ENCODE results near the gene NRSN2. TPM values are rescaled to one million over a fixed set of nuclear protein-coding genes. Genes with fewer than 3 reads are reported as not detected.

NRSN2 gene
- total and polyA plus RNA-seq, 2 donors (not counting 3 experiments of a cell fraction or from before 2014, with no cell fraction given): 36.9 to 64.1 TPM

GRCh38 chr20:364905-365794 lies 18.2 kb downstream of the NRSN2 start:
- ChIA-PET POLR2A (no interaction called here), CTCF (interaction anchor here (1.1 kb wide), 1 partner anchor 12 kb away, joined by 3 read pairs; no protein-coding TSS in a partner anchor)
- DNase-seq (ENCODE audit: low read depth, low spot score) (no peak), FAIRE-seq (peak; percentile 75)
- Histone ChIP-seq H3K4me3 (replicated peaks in 1 of 3; ENCODE audit: insufficient read depth in 1 of 3, low read depth in 1 of 3, low read length in 3 of 3) (no peak overlapping the region), H2AFZ (ENCODE audit: low read depth, low read length) (no peak overlapping the region), H3K27ac (ENCODE audit: insufficient read depth, low read depth, low read length) (no peak overlapping the region), H3K36me3 (ENCODE audit: control insufficient read depth in 2 of 2, extremely low read depth in 1 of 2, insufficient read depth in 2 of 2, low read length in 2 of 2) (no peaks in the 10 kb centered on the region), H3K79me2 (ENCODE audit: control insufficient read depth, insufficient read depth, low read length) (no peaks in the 10 kb centered on the region), H3K4me1 (ENCODE audit: control insufficient read depth, extremely low read depth, insufficient read depth, low read length) (peaks cover 18% of the 10 kb centered on the region), H4K20me1 (replicated peaks; ENCODE audit: control insufficient read depth, extremely low read depth, insufficient read depth, low read length) (no peaks in the 10 kb centered on the region), H3K4me2 (ENCODE audit: insufficient read depth, low read length) (no peak overlapping the region), H3K27me3 (ENCODE audit: control insufficient read depth in 2 of 2, insufficient read depth in 2 of 2, low read length in 2 of 2) (no peaks in the 10 kb centered on the region), H3K9me1 (replicated peaks; ENCODE audit: control insufficient read depth, extremely low read depth, insufficient read depth, low read length) (no peaks in the 10 kb centered on the region), H3K9me3 (replicated peaks; ENCODE audit: control insufficient read depth, insufficient read depth, low read length) (no peaks in the 10 kb centered on the region), H3K9ac (replicated peaks; ENCODE audit: extremely low read depth, insufficient read depth, low read length) (no peak overlapping the region)
- TF ChIP-seq EZH2 (IDR thresholded peaks at IDR 0.05; ENCODE audit: borderline replicate concordance, low read depth, low read length, severe bottlenecking) (no peak), POLR2A (IDR thresholded peaks at IDR 0.05; ENCODE audit: low read depth, low read length) (no peak), MYC (IDR thresholded peaks at IDR 0.05; ENCODE audit: low read depth, low read length) (no peak), FOS (IDR thresholded peaks at IDR 0.05; ENCODE audit: borderline replicate concordance, insufficient read depth, low read length) (no peak)
- TF ChIP-seq, protein P1, sequence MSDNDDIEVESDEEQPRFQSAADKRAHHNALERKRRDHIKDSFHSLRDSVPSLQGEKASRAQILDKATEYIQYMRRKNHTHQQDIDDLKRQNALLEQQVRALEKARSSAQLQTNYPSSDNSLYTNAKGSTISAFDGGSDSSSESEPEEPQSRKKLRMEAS (IDR thresholded peaks at IDR 0.05; ENCODE audit: insufficient read depth, insufficient read length): no peak
- BruUV-seq (replicated peaks): no TSS peak
- intact Hi-C loops (cut with micrococcal nuclease) (no loop called here), dilution Hi-C loops (cut with MboI; ENCODE audit: extremely low pct_ligation_motif_present, low sequenced_read_pairs) (no loop called here)

GRCh38 chr20:366041-366718 lies 19.3 kb downstream of the NRSN2 start:
- no peak overlapping the region for H3K27ac ChIP-seq (ENCODE audit: insufficient read depth, low read depth, low read length)
- FAIRE-seq: no peak

More at GRCh38 chr20:366041-366718, 19.3 kb downstream of the NRSN2 start:
- TF ChIP-seq JUN (IDR thresholded peaks at IDR 0.05; ENCODE audit: borderline replicate concordance, insufficient read depth, insufficient read length, low read depth): no peak
- TF ChIP-seq GATA2 (IDR thresholded peaks at IDR 0.05; ENCODE audit: insufficient read depth, insufficient read length, low read depth, low read length): no peak
- TF ChIP-seq, protein P2, sequence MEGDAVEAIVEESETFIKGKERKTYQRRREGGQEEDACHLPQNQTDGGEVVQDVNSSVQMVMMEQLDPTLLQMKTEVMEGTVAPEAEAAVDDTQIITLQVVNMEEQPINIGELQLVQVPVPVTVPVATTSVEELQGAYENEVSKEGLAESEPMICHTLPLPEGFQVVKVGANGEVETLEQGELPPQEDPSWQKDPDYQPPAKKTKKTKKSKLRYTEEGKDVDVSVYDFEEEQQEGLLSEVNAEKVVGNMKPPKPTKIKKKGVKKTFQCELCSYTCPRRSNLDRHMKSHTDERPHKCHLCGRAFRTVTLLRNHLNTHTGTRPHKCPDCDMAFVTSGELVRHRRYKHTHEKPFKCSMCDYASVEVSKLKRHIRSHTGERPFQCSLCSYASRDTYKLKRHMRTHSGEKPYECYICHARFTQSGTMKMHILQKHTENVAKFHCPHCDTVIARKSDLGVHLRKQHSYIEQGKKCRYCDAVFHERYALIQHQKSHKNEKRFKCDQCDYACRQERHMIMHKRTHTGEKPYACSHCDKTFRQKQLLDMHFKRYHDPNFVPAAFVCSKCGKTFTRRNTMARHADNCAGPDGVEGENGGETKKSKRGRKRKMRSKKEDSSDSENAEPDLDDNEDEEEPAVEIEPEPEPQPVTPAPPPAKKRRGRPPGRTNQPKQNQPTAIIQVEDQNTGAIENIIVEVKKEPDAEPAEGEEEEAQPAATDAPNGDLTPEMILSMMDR (IDR thresholded peaks at IDR 0.05; ENCODE audit: extremely low read depth in 1 of 2, insufficient read depth in 1 of 2, low read depth in 1 of 2, low read length in 2 of 2): no peak
- TF ChIP-seq, protein P1 (IDR thresholded peaks at IDR 0.05; ENCODE audit: insufficient read depth, insufficient read length): no peak
- no peak for TF ChIP-seq MYC (IDR thresholded peaks at IDR 0.05; ENCODE audit: low read depth, low read length)
- TF ChIP-seq FOS (IDR thresholded peaks at IDR 0.05; ENCODE audit: borderline replicate concordance, insufficient read depth, low read length): no peak
- TF ChIP-seq POLR2AphosphoS5 (IDR thresholded peaks at IDR 0.05; ENCODE audit: insufficient read depth, low read depth, low read length): no peak
- no peak for TF ChIP-seq EZH2 (IDR thresholded peaks at IDR 0.05; ENCODE audit: borderline replicate concordance, low read depth, low read length, severe bottlenecking)
- no peak for TF ChIP-seq POLR2A (IDR thresholded peaks at IDR 0.05; ENCODE audit: low read depth, low read length)
- ChIA-PET POLR2A (no interaction called here), CTCF (interaction anchor here (0.8 to 1.7 kb wide), 3 partner anchors 11 to 65 kb away, joined by 3 to 10 read pairs (median 4); no protein-coding TSS in a partner anchor)
- Histone ChIP-seq H3K9ac (replicated peaks; ENCODE audit: extremely low read depth, insufficient read depth, low read length) (no peak overlapping the region), H3K9me3 (replicated peaks; ENCODE audit: control insufficient read depth, insufficient read depth, low read length) (no peaks in the 10 kb centered on the region), H3K4me1 (ENCODE audit: control insufficient read depth, extremely low read depth, insufficient read depth, low read length) (peaks cover 29% of the 10 kb centered on the region), H3K4me3 (replicated peaks in 1 of 3; ENCODE audit: insufficient read depth in 1 of 3, low read depth in 1 of 3, low read length in 3 of 3) (no peak overlapping the region), H3K36me3 (ENCODE audit: control insufficient read depth in 2 of 2, extremely low read depth in 1 of 2, insufficient read depth in 2 of 2, low read length in 2 of 2) (no peaks in the 10 kb centered on the region), H4K20me1 (replicated peaks; ENCODE audit: control insufficient read depth, extremely low read depth, insufficient read depth, low read length) (no peaks in the 10 kb centered on the region), H2AFZ (ENCODE audit: low read depth, low read length) (no peak overlapping the region), H3K79me2 (ENCODE audit: control insufficient read depth, insufficient read depth, low read length) (no peaks in the 10 kb centered on the region), H3K4me2 (ENCODE audit: insufficient read depth, low read length) (no peak overlapping the region), H3K9me1 (replicated peaks; ENCODE audit: control insufficient read depth, extremely low read depth, insufficient read depth, low read length) (no peaks in the 10 kb centered on the region), H3K27me3 (ENCODE audit: control insufficient read depth in 2 of 2, insufficient read depth in 2 of 2, low read length in 2 of 2) (no peaks in the 10 kb centered on the region)
- dilution Hi-C loops (cut with MboI; ENCODE audit: extremely low pct_ligation_motif_present, low sequenced_read_pairs) (no loop called here), intact Hi-C loops (cut with micrococcal nuclease) (no loop called here)
- DNase-seq (ENCODE audit: low read depth, low spot score): no peak
- no TSS peak for BruUV-seq (replicated peaks)
